GM13976 (cell line): Measurements from ENCODE around the gene GOLT1B.

Experiments
- DNase-seq: peaks from one replicate; pipeline ENCODE4 v3.0.0; 2012; ENCODE audit warnings: low spot score
- in situ Hi-C: fragments of 300-500 bp; cut with MboI; formaldehyde crosslinking; loops from one replicate; pipeline ENCODE4 v1.12.0; 2022; ENCODE audit warnings: low sequenced_read_pairs, mixed read lengths, inconsistent platforms; ENCODE audit not compliant: unreplicated experiment
- TF ChIP-seq, protein P1 (sequence below): IDR thresholded peaks from 2 replicates; pipeline ENCODE4 v1.5.1; 2012; ENCODE audit warnings: borderline replicate concordance, mild to moderate bottlenecking; ENCODE audit not compliant: insufficient read depth; ENCODE audit errors: extremely low read depth, missing control alignments, control extremely low read depth

Gene GOLT1B

GRCh38 chr12:21499765-21500164 lies 1.8 kb upstream of the GOLT1B start:
- TF ChIP-seq, protein P1, sequence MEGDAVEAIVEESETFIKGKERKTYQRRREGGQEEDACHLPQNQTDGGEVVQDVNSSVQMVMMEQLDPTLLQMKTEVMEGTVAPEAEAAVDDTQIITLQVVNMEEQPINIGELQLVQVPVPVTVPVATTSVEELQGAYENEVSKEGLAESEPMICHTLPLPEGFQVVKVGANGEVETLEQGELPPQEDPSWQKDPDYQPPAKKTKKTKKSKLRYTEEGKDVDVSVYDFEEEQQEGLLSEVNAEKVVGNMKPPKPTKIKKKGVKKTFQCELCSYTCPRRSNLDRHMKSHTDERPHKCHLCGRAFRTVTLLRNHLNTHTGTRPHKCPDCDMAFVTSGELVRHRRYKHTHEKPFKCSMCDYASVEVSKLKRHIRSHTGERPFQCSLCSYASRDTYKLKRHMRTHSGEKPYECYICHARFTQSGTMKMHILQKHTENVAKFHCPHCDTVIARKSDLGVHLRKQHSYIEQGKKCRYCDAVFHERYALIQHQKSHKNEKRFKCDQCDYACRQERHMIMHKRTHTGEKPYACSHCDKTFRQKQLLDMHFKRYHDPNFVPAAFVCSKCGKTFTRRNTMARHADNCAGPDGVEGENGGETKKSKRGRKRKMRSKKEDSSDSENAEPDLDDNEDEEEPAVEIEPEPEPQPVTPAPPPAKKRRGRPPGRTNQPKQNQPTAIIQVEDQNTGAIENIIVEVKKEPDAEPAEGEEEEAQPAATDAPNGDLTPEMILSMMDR = no peak
- in situ Hi-C loops = no loop called here
- no peak for DNase-seq

GRCh38 chr12:21500786-21501257 lies 767 bp upstream of the GOLT1B start:
- TF ChIP-seq, protein P1 = no peak
- in situ Hi-C loops = no loop called here
- peak; percentile 3 for DNase-seq

DNA sequence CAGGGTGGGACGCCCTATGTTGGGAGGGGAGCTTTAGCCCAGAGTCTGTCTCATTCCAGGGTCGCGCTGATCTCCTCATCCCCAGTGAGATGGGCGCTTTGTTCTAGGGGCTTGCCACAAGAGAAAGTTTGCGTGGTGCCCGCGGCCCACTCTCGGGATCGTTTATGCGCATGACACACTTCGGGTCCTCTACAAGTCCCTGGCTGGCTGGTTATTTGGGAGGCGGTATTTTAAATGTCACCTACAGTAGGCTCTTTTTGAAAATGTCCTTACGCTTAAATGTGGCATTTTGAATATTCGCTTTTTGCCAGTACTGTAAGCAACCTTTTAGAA lies 541 bp downstream of the GOLT1B start:
- DNase-seq = peak; percentile 30
- TF ChIP-seq, protein P1 = no peak
- in situ Hi-C loops = no loop called here

DNA sequence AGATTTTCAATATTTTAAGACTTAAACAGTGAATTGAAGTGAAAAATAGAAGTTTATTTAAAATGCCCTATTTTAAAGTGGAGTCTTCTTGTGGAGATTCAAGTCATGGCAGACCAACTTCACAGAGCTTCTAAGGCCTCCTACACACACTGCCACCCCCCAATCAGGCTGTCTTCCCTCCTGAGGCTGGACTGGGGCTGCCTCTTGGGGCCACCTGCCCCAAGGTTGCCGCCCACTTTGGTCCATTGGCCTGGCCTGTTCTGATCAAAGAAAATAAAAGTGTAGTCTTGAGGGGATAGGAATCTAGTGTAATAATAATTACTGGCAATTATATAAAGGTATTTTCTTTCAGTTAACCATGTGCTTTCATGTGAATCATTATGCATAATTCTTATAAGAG lies 1.3 kb downstream of the GOLT1B start:
- no peak for DNase-seq
- TF ChIP-seq, protein P1 = no peak
- in situ Hi-C loops = no loop called here

DNA sequence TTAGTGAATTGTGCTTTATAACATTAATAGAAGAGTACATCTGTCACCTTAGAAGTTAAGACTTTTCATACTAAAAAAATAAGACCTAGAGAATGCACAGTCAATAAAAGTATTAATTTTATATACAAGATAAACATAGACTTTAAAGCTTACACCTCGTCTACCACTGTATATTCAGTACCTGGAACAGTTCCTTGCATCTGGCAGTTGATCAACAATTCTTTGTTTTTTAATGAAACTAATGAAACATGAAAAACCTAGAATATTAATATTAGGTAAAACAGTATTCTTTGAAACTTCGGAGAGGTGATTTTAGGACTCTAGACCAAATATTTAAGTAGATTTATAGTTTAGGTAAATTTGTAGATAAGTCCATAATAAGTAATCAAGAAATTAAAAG lies 4.3 kb downstream of the GOLT1B start:
- in situ Hi-C loops = no loop called here
- DNase-seq = no peak
- TF ChIP-seq, protein P1 = no peak

DNA sequence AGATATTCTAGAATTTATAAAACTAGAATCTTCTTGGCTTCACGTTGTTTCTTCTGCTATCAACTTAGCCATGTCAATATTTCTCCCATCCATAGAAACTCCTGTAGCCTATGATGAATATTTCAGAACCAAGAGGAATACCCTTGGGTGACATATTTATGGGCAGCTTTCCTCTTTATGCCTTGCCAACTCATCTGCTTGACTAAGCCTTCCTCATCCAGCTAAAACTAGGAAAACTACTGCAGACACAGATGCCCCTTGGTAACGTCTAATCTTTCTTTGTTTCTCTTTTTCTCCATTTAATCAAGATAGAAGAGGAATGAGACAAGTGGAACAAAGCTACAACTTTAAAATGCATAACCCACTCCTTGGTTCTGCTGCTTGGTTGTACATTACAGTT lies 6.3 kb downstream of the GOLT1B start:
- no peak for DNase-seq
- in situ Hi-C loops = no loop called here

More for the DNA sequence above, 6.3 kb downstream of the GOLT1B start:
- TF ChIP-seq, protein P1 = no peak
